HepG2 (cell line): ENCODE results near the gene ST7L. TPM values are rescaled to one million over a fixed set of nuclear protein-coding genes. Genes with fewer than 3 reads are reported as not detected.

ENCODE experiments used
- BRD4 ChIP-seq: sonication (generic); formaldehyde crosslinking; IDR thresholded peaks from 2 replicates; pipeline ENCODE4 v1.4.0; 2020; ENCODE audit warnings: missing genetic modification reagents
- CAMTA2 ChIP-seq: sonication (generic); formaldehyde crosslinking; IDR thresholded peaks from 2 replicates; pipeline ENCODE4 v1.4.0; 2020; ENCODE audit warnings: mild to moderate bottlenecking, missing genetic modification reagents, borderline replicate concordance
- EEA1 ChIP-seq: sonication (generic); formaldehyde crosslinking; IDR thresholded peaks from 2 replicates; pipeline ENCODE4 v1.5.1; 2020; ENCODE audit warnings: mild to moderate bottlenecking, missing genetic modification reagents, borderline replicate concordance
- HNRNPLL ChIP-seq: fragments of 200-400 bp; formaldehyde crosslinking; IDR thresholded peaks from 2 replicates; pipeline ENCODE4 v1.6.1; 2017; ENCODE audit warnings: mild to moderate bottlenecking, low read depth, low read length; ENCODE audit not compliant: poor library complexity, severe bottlenecking
- NPAS2 ChIP-seq: sonication (generic); formaldehyde crosslinking; IDR thresholded peaks from 2 replicates; pipeline ENCODE4 v1.8.0; 2022; ENCODE audit warnings: mild to moderate bottlenecking, missing genetic modification reagents, borderline replicate concordance
- NR2C2 ChIP-seq: sonication (generic); formaldehyde crosslinking; IDR thresholded peaks from 2 replicates; pipeline ENCODE4 v1.4.0; 2020; ENCODE audit warnings: missing genetic modification reagents, mild to moderate bottlenecking, moderate library complexity, borderline replicate concordance
- PCBP2 ChIP-seq: fragments of 200-400 bp; formaldehyde crosslinking; optimal IDR thresholded peaks from 2 replicates; pipeline ENCODE3; 2018; ENCODE audit warnings: low read length, low read depth; ENCODE audit not compliant: poor library complexity, severe bottlenecking
- PHF5A ChIP-seq: IDR thresholded peaks from one replicate; pipeline ENCODE4 v1.6.1; 2018; ENCODE audit warnings: low read depth, missing genetic modification reagents; ENCODE audit not compliant: unreplicated experiment
- TOE1 ChIP-seq: sonication (generic); formaldehyde crosslinking; IDR thresholded peaks from 2 replicates; pipeline ENCODE4 v1.4.0; 2020; ENCODE audit warnings: mild to moderate bottlenecking, missing genetic modification reagents
- ZBTB14 ChIP-seq: sonication (generic); formaldehyde crosslinking; IDR thresholded peaks from 2 replicates; pipeline ENCODE4 v1.4.0; 2020; ENCODE audit warnings: missing genetic modification reagents
- ZNF142 ChIP-seq: sonication (generic); formaldehyde crosslinking; IDR thresholded peaks from 2 replicates; pipeline ENCODE4 v1.4.0; 2020; ENCODE audit warnings: missing genetic modification reagents
- ZNF343 ChIP-seq: sonication (generic); formaldehyde crosslinking; IDR thresholded peaks from 2 replicates; pipeline ENCODE4 v1.4.0; 2020; ENCODE audit warnings: mild to moderate bottlenecking, missing genetic modification reagents
- ZNF496 ChIP-seq: sonication (generic); formaldehyde crosslinking; IDR thresholded peaks from 2 replicates; pipeline ENCODE4 v1.8.1; 2023; ENCODE audit warnings: mild to moderate bottlenecking, moderate library complexity, missing genetic modification reagents; ENCODE audit not compliant: insufficient replicate concordance
- ZNF598 ChIP-seq: sonication (generic); formaldehyde crosslinking; IDR thresholded peaks from 2 replicates; pipeline ENCODE4 v1.5.1; 2020; ENCODE audit warnings: mild to moderate bottlenecking, missing genetic modification reagents, borderline replicate concordance
- ZNF772 ChIP-seq: sonication (generic); formaldehyde crosslinking; IDR thresholded peaks from 2 replicates; pipeline ENCODE4 v1.5.0; 2020; ENCODE audit warnings: mild to moderate bottlenecking, missing genetic modification reagents
- polyA plus RNA-seq, 8 experiments: library from polyadenylated mRNA; depleted of rRNA in 3 of 8; stranded (reverse) in 7 of 8; unstranded in 1 of 8; fragments of >200 nt; fragmentation: Illumina TruSeq in 4 of 8; extraction: Trizol in 4 of 8; gene quantifications; 2 replicates each; pipeline versions ENCODE4 v1.2.1 to v1.2.3, GENCODE V29; 2011 to 2016; ENCODE audit warnings: low read depth in 4 of 8, missing spikeins in 1 of 8, mixed read lengths in 1 of 8; ENCODE audit not compliant: insufficient read depth in 1 of 8
- total RNA-seq, 5 experiments: library from RNA; depleted of rRNA; stranded (reverse); fragments of >200 nt; fragmentation: Illumina TruSeq; extraction: Trizol; gene quantifications; 2 replicates each; pipeline ENCODE4 v1.2.3, GENCODE V29; 2016; ENCODE audit warnings: low read depth in 1 of 5
- TF ChIP-seq, protein P1 (sequence below): sonication (generic); formaldehyde crosslinking; IDR thresholded peaks from 2 replicates; pipeline ENCODE4 v1.4.0; 2020; ENCODE audit warnings: missing genetic modification reagents
- TF ChIP-seq, protein P2 (sequence below): sonication (generic); formaldehyde crosslinking; IDR thresholded peaks from 2 replicates; pipeline ENCODE4 v1.4.0; 2020; ENCODE audit warnings: mild to moderate bottlenecking, missing genetic modification reagents

The ST7L gene
- total and polyA plus RNA-seq, 2 of the 13 experiments (the other 11 are each of a cell fraction or from before 2014, with no cell fraction given) = 8.6 to 19.9 TPM

DNA sequence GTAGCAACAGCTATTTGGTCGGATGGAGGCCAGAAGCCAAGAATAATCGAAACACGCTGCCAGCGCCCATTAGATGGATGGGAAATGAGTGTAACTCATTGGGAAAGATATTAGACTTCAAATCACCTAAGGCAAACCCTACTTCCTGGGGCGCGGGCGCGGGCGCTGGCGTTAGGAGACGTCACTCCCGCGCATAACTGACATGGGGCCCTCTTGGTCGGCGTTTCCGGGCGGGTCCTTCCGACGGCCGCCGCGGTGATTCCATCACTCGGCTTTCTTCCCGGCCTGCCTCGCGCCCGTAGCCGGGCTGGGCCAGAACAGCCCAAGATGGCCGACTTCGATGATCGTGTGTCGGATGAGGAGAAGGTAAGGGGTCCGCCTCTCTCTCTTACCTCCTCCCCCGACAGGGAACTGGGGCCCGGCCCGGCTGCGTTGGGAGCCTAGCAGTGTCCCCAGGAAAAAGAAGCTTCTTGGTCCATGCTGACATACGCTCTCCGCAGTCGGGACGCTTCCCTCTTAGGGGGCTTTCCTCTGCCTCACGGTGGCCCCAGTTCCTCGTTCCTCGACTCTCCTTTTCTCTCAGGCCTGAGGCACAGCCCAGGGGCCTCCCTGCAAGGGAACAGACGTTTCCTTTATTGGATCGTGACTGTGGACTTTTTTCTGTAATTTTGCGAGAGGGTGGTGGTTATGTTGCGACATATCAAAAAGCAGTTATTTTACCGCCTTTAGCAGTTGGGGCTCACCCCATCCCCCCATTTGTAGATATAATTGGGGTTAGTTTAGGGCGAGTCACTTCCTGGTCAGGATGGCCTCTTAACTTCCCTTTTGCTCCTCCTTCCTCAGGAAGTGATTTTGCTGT lies 806 bp upstream of the ST7L start, which contains the start of gene CAPZA1 (continued):
- TF ChIP-seq ZBTB14 (CRISPR knock-in tag) = no peak
- TF ChIP-seq, protein P1, sequence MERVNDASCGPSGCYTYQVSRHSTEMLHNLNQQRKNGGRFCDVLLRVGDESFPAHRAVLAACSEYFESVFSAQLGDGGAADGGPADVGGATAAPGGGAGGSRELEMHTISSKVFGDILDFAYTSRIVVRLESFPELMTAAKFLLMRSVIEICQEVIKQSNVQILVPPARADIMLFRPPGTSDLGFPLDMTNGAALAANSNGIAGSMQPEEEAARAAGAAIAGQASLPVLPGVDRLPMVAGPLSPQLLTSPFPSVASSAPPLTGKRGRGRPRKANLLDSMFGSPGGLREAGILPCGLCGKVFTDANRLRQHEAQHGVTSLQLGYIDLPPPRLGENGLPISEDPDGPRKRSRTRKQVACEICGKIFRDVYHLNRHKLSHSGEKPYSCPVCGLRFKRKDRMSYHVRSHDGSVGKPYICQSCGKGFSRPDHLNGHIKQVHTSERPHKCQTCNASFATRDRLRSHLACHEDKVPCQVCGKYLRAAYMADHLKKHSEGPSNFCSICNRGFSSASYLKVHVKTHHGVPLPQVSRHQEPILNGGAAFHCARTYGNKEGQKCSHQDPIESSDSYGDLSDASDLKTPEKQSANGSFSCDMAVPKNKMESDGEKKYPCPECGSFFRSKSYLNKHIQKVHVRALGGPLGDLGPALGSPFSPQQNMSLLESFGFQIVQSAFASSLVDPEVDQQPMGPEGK = 0 out of 2 replicates have a peak, but pooled peaks have one; percentile 9
- TF ChIP-seq BRD4 (CRISPR knock-in tag) = peak; percentile 90; the same call in 1 of the 2 replicates
- TF ChIP-seq TOE1 (CRISPR knock-in tag) = peak; percentile 15; the same call in 1 of the 2 replicates
- peak; percentile 39; the same call in 1 of the 2 replicates for TF ChIP-seq ZNF343
- TF ChIP-seq EEA1 (CRISPR knock-in tag) = peak; percentile 92; the same call in 1 of the 2 replicates
- no peak for TF ChIP-seq ZNF142 (CRISPR knock-in tag)
- TF ChIP-seq, protein P2, sequence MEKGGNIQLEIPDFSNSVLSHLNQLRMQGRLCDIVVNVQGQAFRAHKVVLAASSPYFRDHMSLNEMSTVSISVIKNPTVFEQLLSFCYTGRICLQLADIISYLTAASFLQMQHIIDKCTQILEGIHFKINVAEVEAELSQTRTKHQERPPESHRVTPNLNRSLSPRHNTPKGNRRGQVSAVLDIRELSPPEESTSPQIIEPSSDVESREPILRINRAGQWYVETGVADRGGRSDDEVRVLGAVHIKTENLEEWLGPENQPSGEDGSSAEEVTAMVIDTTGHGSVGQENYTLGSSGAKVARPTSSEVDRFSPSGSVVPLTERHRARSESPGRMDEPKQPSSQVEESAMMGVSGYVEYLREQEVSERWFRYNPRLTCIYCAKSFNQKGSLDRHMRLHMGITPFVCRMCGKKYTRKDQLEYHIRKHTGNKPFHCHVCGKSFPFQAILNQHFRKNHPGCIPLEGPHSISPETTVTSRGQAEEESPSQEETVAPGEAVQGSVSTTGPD = no peak; the same call in 1 of the 2 replicates
- no peak for TF ChIP-seq PCBP2
- TF ChIP-seq ZNF772 (CRISPR knock-in tag) = peak; percentile 46; the same call in 1 of the 2 replicates
- no peak for TF ChIP-seq ZNF496 (CRISPR knock-in tag)
- peak; percentile 62 for TF ChIP-seq NR2C2
- no peak for TF ChIP-seq NPAS2 (CRISPR knock-in tag)
- TF ChIP-seq HNRNPLL = peak; percentile 66
- TF ChIP-seq CAMTA2 (CRISPR knock-in tag) = no peak
- peak; percentile 29 for TF ChIP-seq PHF5A (CRISPR knock-in tag)
- 0 out of 2 replicates have a peak, but pooled peaks have one; percentile 23 for TF ChIP-seq ZNF598
